Erythroblast (primary cell): ENCODE measurements around the gene FA2H.

Experiments used
- GATA1 ChIP-seq: IDR thresholded peaks from 2 replicates; pipeline ENCODE4 v1.6.1; 2011; ENCODE audit warnings: low read depth, mild to moderate bottlenecking, control low read depth, low read length, moderate library complexity
- POLR2A ChIP-seq: IDR thresholded peaks from 2 replicates; pipeline ENCODE4 v1.6.1; 2011; ENCODE audit warnings: mild to moderate bottlenecking, low read length

DNA sequence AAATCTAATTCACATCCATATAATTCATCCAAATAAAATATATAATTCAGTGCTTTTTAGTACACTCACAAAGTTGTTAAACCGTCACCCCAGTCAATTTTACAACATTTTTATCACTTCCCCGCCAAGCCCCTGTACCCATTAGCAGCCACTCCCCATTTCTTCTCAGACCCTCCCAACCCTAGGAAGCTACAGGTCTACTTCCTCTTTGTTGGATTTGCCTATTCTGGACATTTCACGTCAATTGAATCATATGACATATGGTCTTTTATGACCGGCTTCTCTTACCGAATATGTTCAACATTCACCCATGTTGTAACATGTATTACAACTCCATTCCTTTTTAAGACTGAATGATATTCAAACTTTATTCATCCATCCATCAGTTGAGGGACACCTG lies 54.0 kb downstream of the FA2H start:
- TF ChIP-seq POLR2A (no peak), GATA1 (no peak)
